Measurements from ENCODE around the gene SYT15. TPM values are rescaled to one million over a fixed set of nuclear protein-coding genes. Genes with fewer than 3 reads are reported as not detected.
A peak's percentile ranks its signal among the peaks of the same experiment; 100 is the strongest.

The SYT15 gene
- polyA plus RNA-seq, 3 donors, result 0.23 to 0.31 TPM; not detected in 1

GRCh38 chr10:46536781-46537180 is 42.1 kb upstream of the SYT15 start:
- Histone ChIP-seq H3K4me2 (replicated peaks; ENCODE audit: extremely low read depth, low read length, poor library complexity, severe bottlenecking) (no peak overlapping the region), H3K4me3 (replicated peaks in 1 of 3; ENCODE audit: low read depth in 2 of 3, low read length in 3 of 3) (no peak overlapping the region), H3K4me1 (ENCODE audit: control insufficient read depth in 1 of 2, insufficient read depth in 2 of 2, low read length in 2 of 2) (peaks cover 0 to 2% of the 10 kb centered on the region in 2 donors), H3K79me2 (ENCODE audit: insufficient read depth, low read length) (no peaks in the 10 kb centered on the region), H3K27me3 (ENCODE audit: control insufficient read depth in 2 of 2, insufficient read depth in 2 of 2, low read length in 2 of 2) (peaks cover 14 to 45% of the 10 kb centered on the region in 2 donors), H2AFZ (ENCODE audit: insufficient read depth, low read depth, low read length, poor library complexity, severe bottlenecking) (no peak overlapping the region), H3K9ac (ENCODE audit: insufficient read depth, low read length, poor library complexity, severe bottlenecking) (no peak overlapping the region), H3K27ac (ENCODE audit: low read depth in 1 of 2, low read length in 2 of 2) (no peak overlapping the region), H3K9me3 (replicated peaks in 1 of 2; ENCODE audit: control insufficient read depth in 1 of 2, insufficient read depth in 1 of 2, low read length in 2 of 2) (no peaks in the 10 kb centered on the region), H4K20me1 (ENCODE audit: insufficient read depth, low read length) (no peaks in the 10 kb centered on the region), H3K36me3 (replicated peaks in 1 of 2; ENCODE audit: control insufficient read depth in 1 of 2, insufficient read depth in 2 of 2, low read length in 2 of 2) (no peaks in the 10 kb centered on the region)
- TF ChIP-seq, protein P1, sequence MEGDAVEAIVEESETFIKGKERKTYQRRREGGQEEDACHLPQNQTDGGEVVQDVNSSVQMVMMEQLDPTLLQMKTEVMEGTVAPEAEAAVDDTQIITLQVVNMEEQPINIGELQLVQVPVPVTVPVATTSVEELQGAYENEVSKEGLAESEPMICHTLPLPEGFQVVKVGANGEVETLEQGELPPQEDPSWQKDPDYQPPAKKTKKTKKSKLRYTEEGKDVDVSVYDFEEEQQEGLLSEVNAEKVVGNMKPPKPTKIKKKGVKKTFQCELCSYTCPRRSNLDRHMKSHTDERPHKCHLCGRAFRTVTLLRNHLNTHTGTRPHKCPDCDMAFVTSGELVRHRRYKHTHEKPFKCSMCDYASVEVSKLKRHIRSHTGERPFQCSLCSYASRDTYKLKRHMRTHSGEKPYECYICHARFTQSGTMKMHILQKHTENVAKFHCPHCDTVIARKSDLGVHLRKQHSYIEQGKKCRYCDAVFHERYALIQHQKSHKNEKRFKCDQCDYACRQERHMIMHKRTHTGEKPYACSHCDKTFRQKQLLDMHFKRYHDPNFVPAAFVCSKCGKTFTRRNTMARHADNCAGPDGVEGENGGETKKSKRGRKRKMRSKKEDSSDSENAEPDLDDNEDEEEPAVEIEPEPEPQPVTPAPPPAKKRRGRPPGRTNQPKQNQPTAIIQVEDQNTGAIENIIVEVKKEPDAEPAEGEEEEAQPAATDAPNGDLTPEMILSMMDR (IDR thresholded peaks at IDR 0.05), result no peak
- Mint-ChIP-seq H3K9me3 (peaks cover 0 to 6% (median 0%) of the 10 kb centered on the region in 7 donors), H3K27ac (no peak overlapping the region), H3K36me3 (no peaks in the 10 kb centered on the region), H3K27me3 (ENCODE audit: low read depth in 3 of 3) (peaks cover 21 to 41% (median 35%) of the 10 kb centered on the region in 3 donors), H3K4me1 (peaks cover 4% of the 10 kb centered on the region), H3K4me3 (no peak overlapping the region)
- DNase-seq, result no peak
- intact Hi-C loops (cut with micrococcal nuclease), result no loop called here
- 83% methylated on average over 4 of the region's 5 CpGs for WGBS (ENCODE audit: insufficient coverage)

DNA sequence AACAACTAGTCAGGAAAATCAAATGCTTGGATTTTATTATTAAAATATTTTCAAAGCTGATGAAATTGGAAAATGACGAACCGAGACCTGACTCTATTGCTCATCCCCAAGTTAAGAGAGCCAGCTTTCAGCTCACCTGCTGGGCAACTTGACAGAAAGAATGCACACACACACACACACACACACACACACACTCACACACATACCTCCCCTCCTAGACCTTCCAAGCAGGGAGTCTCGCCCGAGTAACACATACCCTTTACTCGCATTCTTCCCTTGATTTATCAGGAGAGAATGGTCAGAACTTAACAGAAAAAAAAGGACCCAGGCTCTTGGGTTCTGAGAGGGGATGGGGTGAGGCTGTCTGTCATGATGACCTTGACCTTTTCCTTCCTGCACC is 41.6 kb upstream of the SYT15 start:
- Histone ChIP-seq H3K9me3 (replicated peaks in 1 of 2; ENCODE audit: control insufficient read depth in 1 of 2, insufficient read depth in 1 of 2, low read length in 2 of 2) (peaks cover 0 to 3% of the 10 kb centered on the region in 2 donors), H3K9ac (ENCODE audit: insufficient read depth, low read length, poor library complexity, severe bottlenecking) (no peak overlapping the region), H3K27me3 (ENCODE audit: control insufficient read depth in 2 of 2, insufficient read depth in 2 of 2, low read length in 2 of 2) (peaks cover 14 to 49% of the 10 kb centered on the region in 2 donors), H3K4me1 (ENCODE audit: control insufficient read depth in 1 of 2, insufficient read depth in 2 of 2, low read length in 2 of 2) (peaks cover 0 to 2% of the 10 kb centered on the region in 2 donors), H3K27ac (ENCODE audit: low read depth in 1 of 2, low read length in 2 of 2) (no peak overlapping the region), H4K20me1 (ENCODE audit: insufficient read depth, low read length) (no peaks in the 10 kb centered on the region), H3K79me2 (ENCODE audit: insufficient read depth, low read length) (no peaks in the 10 kb centered on the region), H3K4me2 (replicated peaks; ENCODE audit: extremely low read depth, low read length, poor library complexity, severe bottlenecking) (no peak overlapping the region), H3K36me3 (replicated peaks in 1 of 2; ENCODE audit: control insufficient read depth in 1 of 2, insufficient read depth in 2 of 2, low read length in 2 of 2) (no peaks in the 10 kb centered on the region), H2AFZ (ENCODE audit: insufficient read depth, low read depth, low read length, poor library complexity, severe bottlenecking) (no peak overlapping the region), H3K4me3 (replicated peaks in 1 of 3; ENCODE audit: low read depth in 2 of 3, low read length in 3 of 3) (no peak overlapping the region)
- H3K27me3 Mint-ChIP-seq (ENCODE audit: low read depth in 3 of 3), result peaks cover 21 to 45% (median 38%) of the 10 kb centered on the region in 3 donors
- H3K9me3 Mint-ChIP-seq, result peaks cover 0 to 12% (median under 1%) of the 10 kb centered on the region in 7 donors
- DNase-seq, result no peak
- intact Hi-C loops (cut with micrococcal nuclease), result no loop called here
- no peak overlapping the region for H3K27ac Mint-ChIP-seq
- WGBS (ENCODE audit: insufficient coverage), result 100% methylated on average over 1 of the region's 5 CpGs
- TF ChIP-seq, protein P1 (IDR thresholded peaks at IDR 0.05), result no peak
- peaks cover 4% of the 10 kb centered on the region for H3K4me1 Mint-ChIP-seq
- no peaks in the 10 kb centered on the region for H3K36me3 Mint-ChIP-seq
- peak overlapping the region in 1 of 2 donors; percentile 5 for H3K4me3 Mint-ChIP-seq
